ENCODE results near the gene ZNF8. TPM values are rescaled to one million over a fixed set of nuclear protein-coding genes. Genes with fewer than 3 reads are reported as not detected.
A peak's percentile ranks its signal among the peaks of the same experiment; 100 is the strongest.

The ZNF8 gene
- total RNA-seq, 1 experiment from 2014 or later = 4.9 TPM

DNA sequence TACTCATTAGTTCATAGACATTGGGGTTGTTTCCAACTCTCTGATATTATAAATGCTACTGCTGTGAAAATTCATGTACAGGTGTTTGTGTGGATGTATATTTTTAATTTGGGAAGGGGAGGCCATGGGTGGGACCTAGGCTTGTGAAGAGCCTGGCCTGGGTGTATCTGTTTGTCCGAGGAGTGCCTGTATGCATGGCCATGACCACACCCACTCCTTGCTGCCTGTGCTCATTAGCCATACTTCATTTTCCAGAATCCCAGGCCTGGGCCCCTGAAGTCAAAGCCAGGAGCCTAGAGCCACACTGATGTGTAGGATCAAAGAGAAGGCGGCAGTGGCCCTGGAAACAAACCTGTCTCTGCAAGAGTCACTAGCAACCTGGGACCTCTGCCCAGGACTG lies 36.8 kb downstream of the ZNF8 start:
- TF ChIP-seq, protein P1, sequence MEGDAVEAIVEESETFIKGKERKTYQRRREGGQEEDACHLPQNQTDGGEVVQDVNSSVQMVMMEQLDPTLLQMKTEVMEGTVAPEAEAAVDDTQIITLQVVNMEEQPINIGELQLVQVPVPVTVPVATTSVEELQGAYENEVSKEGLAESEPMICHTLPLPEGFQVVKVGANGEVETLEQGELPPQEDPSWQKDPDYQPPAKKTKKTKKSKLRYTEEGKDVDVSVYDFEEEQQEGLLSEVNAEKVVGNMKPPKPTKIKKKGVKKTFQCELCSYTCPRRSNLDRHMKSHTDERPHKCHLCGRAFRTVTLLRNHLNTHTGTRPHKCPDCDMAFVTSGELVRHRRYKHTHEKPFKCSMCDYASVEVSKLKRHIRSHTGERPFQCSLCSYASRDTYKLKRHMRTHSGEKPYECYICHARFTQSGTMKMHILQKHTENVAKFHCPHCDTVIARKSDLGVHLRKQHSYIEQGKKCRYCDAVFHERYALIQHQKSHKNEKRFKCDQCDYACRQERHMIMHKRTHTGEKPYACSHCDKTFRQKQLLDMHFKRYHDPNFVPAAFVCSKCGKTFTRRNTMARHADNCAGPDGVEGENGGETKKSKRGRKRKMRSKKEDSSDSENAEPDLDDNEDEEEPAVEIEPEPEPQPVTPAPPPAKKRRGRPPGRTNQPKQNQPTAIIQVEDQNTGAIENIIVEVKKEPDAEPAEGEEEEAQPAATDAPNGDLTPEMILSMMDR (IDR thresholded peaks at IDR 0.05; ENCODE audit: unreplicated experiment) = no peak
- no peak for DNase-seq (ENCODE audit: unreplicated experiment)
- Mint-ChIP-seq H3K4me3 (ENCODE audit: unreplicated experiment) (no peak overlapping the region), H3K36me3 (ENCODE audit: insufficient read depth, unreplicated experiment) (peaks cover 48% of the 10 kb centered on the region), H3K27me3 (ENCODE audit: insufficient read depth, unreplicated experiment) (no peaks in the 10 kb centered on the region), H3K9me3 (ENCODE audit: unreplicated experiment) (no peaks in the 10 kb centered on the region), H3K27ac (ENCODE audit: low read depth, unreplicated experiment) (no peak overlapping the region), H3K4me1 (ENCODE audit: insufficient read depth, unreplicated experiment) (no peaks in the 10 kb centered on the region)
- ChIA-PET CTCF (no interaction called here), POLR2A (interaction anchor here (2.0 kb wide), 1 partner anchor 10 kb away, joined by 6 read pairs; the partner anchor contains the start of gene ERVK3-1)
- BruUV-seq (replicated peaks) = no TSS peak
- intact Hi-C loops (cut with micrococcal nuclease) = no loop called here

DNA sequence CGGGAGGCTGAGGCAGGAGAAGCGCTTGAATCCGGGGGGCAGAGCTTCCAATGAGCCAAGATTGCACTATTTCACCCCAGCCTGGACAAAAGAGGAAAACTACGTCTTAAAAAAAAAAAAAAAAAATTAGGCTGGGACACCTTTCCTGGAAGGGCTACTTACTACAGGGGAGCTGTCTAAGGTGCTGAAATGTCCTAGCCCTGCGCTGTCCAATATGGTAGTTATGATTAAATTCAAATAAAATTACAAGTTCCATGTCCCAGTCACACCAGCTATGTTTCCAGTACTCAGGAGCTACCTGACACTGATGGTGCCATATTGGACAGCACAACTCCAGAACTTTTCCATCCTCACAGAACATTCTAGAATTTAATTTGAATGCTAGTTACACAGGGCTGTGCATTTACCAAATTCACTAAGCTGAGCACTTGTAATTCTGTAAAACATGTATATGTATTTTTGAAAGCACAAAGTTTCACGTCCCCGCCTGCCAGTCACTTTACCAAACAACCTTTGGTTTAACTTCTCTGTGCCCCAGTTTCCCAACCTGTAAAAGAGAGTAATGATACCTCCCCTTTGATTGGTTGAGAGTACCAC lies 38.8 kb downstream of the ZNF8 start:
- TF ChIP-seq, protein P1 (IDR thresholded peaks at IDR 0.05; ENCODE audit: unreplicated experiment) = no peak
- CTCF ChIA-PET = interaction anchor here (0.6 to 1.2 kb wide), 3 partner anchors 13 to 45 kb away, joined by 3 to 4 read pairs (median 3); partner anchors contain the start of gene ZNF497
- no peak overlapping the region for H3K4me3 Mint-ChIP-seq (ENCODE audit: unreplicated experiment)
- DNase-seq (ENCODE audit: unreplicated experiment) = peak; percentile 54
- no peaks in the 10 kb centered on the region for H3K4me1 Mint-ChIP-seq (ENCODE audit: insufficient read depth, unreplicated experiment)
- H3K27ac Mint-ChIP-seq (ENCODE audit: low read depth, unreplicated experiment) = no peak overlapping the region
- peaks cover 30% of the 10 kb centered on the region for H3K36me3 Mint-ChIP-seq (ENCODE audit: insufficient read depth, unreplicated experiment)
- intact Hi-C loops (cut with micrococcal nuclease) = no loop called here
- H3K9me3 Mint-ChIP-seq (ENCODE audit: unreplicated experiment) = no peaks in the 10 kb centered on the region
- no peaks in the 10 kb centered on the region for H3K27me3 Mint-ChIP-seq (ENCODE audit: insufficient read depth, unreplicated experiment)
- POLR2A ChIA-PET = interaction anchor here (0.6 to 2.7 kb wide), 3 partner anchors 9 to 1898 kb away, joined by 3 to 12 read pairs (median 3); partner anchors contain the start of genes ZNF419 and ZSCAN22
- no TSS peak for BruUV-seq (replicated peaks)

DNA sequence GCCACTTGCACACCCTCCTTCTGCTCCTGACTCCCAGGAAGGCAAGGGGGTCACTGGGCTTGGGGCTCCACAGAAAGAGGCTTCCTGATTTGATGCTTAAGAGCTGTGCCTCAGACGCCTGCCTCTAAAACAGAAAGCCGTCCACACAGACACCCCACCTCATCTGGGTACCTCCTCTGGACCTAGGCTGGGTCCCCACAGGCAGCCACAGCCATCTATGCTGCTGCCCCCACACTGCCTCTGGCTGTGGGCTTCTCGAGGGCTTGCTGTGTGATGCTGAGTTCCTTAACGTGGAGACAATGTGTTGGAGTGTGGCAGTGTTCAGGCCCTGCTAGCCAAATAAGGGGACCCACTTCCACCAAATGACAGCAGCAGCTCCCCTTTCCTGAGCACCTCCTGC lies 39.5 kb downstream of the ZNF8 start:
- Mint-ChIP-seq H3K4me3 (ENCODE audit: unreplicated experiment) (no peak overlapping the region), H3K4me1 (ENCODE audit: insufficient read depth, unreplicated experiment) (no peaks in the 10 kb centered on the region), H3K9me3 (ENCODE audit: unreplicated experiment) (no peaks in the 10 kb centered on the region), H3K27ac (ENCODE audit: low read depth, unreplicated experiment) (no peak overlapping the region), H3K36me3 (ENCODE audit: insufficient read depth, unreplicated experiment) (peaks cover 23% of the 10 kb centered on the region), H3K27me3 (ENCODE audit: insufficient read depth, unreplicated experiment) (no peaks in the 10 kb centered on the region)
- intact Hi-C loops (cut with micrococcal nuclease) = no loop called here
- CTCF ChIA-PET = interaction anchor here (0.5 to 1.1 kb wide), 2 partner anchors 12 to 55 kb away, joined by 3 to 4 read pairs; no protein-coding TSS in a partner anchor
- BruUV-seq (replicated peaks) = no TSS peak
- no peak for DNase-seq (ENCODE audit: unreplicated experiment)
- TF ChIP-seq, protein P1 (IDR thresholded peaks at IDR 0.05; ENCODE audit: unreplicated experiment) = no peak
- POLR2A ChIA-PET = interaction anchor here (1.0 to 2.7 kb wide), 4 partner anchors 8 to 180 kb away, joined by 3 to 12 read pairs (median 6); partner anchors contain the start of genes ERVK3-1, ZNF497 and ZSCAN22

DNA sequence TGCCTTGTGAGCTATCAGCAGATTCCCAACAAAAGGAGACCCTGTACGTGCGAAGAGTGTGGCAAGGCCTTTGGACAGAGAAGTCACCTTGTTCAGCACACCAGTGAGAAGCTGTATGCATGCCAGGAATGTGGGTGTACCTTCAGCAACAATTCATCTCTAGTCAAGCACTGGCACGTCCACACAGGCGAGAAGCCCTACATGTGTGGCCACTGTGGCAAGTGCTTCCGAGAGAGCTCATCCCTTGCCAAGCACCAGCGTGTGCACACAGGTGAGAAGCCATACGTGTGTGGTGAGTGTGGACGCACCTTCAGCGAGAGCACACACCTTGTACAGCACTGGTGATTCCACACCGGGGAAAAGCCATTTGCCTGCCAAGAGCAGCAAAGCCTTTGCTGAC lies 40.5 kb downstream of the ZNF8 start:
- BruUV-seq (replicated peaks) = no TSS peak
- intact Hi-C loops (cut with micrococcal nuclease) = no loop called here
- no peaks in the 10 kb centered on the region for H3K4me1 Mint-ChIP-seq (ENCODE audit: insufficient read depth, unreplicated experiment)
- ChIA-PET CTCF (interaction anchor here (0.6 kb wide), 1 partner anchor 112 kb away, joined by 3 read pairs; no protein-coding TSS in a partner anchor), POLR2A (interaction anchor here (0.7 to 1.4 kb wide), 5 partner anchors 14 to 179 kb away, joined by 3 to 7 read pairs (median 3); partner anchors contain the start of genes ERVK3-1 and ZNF497)
- H3K36me3 Mint-ChIP-seq (ENCODE audit: insufficient read depth, unreplicated experiment) = peaks cover 13% of the 10 kb centered on the region
- no peaks in the 10 kb centered on the region for H3K27me3 Mint-ChIP-seq (ENCODE audit: insufficient read depth, unreplicated experiment)
- DNase-seq (ENCODE audit: unreplicated experiment) = no peak
- TF ChIP-seq, protein P1 (IDR thresholded peaks at IDR 0.05; ENCODE audit: unreplicated experiment) = no peak
- no peaks in the 10 kb centered on the region for H3K9me3 Mint-ChIP-seq (ENCODE audit: unreplicated experiment)
- H3K27ac Mint-ChIP-seq (ENCODE audit: low read depth, unreplicated experiment) = no peak overlapping the region
- H3K4me3 Mint-ChIP-seq (ENCODE audit: unreplicated experiment) = no peak overlapping the region

Measured in MCF 10A (cell line).